D721Med (cell line): ENCODE data around the gene NDUFS2.
"Not testable (repeated sequence)": the region's sequence is repeated elsewhere in the genome, so short reads cannot be mapped to it uniquely, and the experiment has no call there.

Experiments
- DNase-seq: peaks from one replicate; pipeline ENCODE4 v3.0.0; 2011; ENCODE audit warnings: low spot score; ENCODE audit not compliant: insufficient read length
- FAIRE-seq: peaks from 2 replicates; lab custom pipeline; 2011; peaks lifted over from hg19 to GRCh38; lab: Jason Lieb, UNC
- TF ChIP-seq, protein P1 (sequence below): IDR thresholded peaks from 2 replicates; pipeline ENCODE4 v1.5.1; 2012; ENCODE audit warnings: mild to moderate bottlenecking, control low read depth; ENCODE audit not compliant: insufficient read depth; ENCODE audit errors: missing control alignments

Gene NDUFS2

DNA sequence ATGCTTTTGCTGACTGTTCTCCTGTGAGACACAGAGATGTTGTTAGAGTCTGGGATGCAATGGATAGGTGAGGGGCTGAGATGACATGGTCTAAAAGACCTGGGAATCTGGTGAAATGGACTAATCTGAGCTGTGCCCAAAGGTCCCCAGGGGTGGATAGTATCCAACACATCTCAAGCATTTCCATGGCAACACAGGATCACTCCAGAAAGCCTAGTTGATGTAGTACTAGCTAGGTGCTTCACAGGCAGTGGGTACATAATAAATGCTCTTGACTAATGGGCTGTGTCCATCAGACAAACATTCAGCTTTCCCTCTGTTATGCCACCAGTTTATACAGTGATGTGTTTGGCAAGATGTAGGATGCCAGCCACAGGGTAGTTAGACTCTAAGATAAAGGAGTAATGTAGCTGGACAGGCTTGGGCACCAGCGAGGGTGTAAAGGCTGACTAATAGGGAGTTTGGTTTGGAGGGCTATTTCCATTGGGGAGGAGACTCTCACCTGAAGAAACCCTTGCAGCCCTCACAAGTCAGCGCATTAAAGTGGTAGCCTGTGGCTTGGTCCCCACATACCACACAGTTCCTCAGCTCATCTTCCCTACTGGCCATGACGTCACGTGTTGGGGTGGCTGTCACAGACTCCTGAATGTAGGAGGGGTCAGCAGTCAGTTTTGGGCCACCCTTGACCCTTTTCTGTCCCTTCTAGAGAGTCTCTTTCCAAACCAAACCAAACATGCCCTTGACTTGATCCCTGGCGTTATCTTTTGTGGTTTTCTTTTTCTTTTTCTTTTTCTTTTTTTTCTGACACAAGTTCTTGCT is 34.0 kb downstream of the NDUFS2 start:
- DNase-seq (no peak), FAIRE-seq (no peak)
- TF ChIP-seq, protein P1, sequence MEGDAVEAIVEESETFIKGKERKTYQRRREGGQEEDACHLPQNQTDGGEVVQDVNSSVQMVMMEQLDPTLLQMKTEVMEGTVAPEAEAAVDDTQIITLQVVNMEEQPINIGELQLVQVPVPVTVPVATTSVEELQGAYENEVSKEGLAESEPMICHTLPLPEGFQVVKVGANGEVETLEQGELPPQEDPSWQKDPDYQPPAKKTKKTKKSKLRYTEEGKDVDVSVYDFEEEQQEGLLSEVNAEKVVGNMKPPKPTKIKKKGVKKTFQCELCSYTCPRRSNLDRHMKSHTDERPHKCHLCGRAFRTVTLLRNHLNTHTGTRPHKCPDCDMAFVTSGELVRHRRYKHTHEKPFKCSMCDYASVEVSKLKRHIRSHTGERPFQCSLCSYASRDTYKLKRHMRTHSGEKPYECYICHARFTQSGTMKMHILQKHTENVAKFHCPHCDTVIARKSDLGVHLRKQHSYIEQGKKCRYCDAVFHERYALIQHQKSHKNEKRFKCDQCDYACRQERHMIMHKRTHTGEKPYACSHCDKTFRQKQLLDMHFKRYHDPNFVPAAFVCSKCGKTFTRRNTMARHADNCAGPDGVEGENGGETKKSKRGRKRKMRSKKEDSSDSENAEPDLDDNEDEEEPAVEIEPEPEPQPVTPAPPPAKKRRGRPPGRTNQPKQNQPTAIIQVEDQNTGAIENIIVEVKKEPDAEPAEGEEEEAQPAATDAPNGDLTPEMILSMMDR = no peak

DNA sequence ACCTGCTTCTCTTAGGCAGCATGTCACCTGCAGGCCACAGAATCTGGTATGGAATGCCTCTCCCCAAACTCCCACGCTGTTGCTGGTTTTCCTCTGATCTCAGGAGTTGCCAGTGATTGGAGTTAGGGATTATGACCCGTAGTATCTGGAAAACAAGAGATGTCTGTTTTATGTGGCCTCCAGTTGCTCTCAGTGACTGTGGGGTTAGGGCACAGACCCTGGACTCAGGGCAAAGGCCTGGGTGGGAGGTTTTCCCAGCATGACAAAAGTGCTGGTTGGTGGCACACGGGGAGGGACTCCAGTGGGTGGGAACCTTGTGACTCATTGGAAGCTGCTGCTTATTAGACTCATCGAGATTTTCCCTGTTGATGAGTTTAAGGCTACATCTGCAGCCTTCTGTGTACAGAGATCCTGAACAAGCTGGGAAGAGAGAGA is 35.9 kb downstream of the NDUFS2 start, which contains the start of gene NR1I3:
NR1I3 (minus strand) TSS at position 165 of the 435 bp plus-strand sequence. CDS start 1,638 bp downstream, outside the sequence.
- DNase-seq (no peak), FAIRE-seq (no peak)
- TF ChIP-seq, protein P1 = no peak

- TF ChIP-seq, protein P1 = no peak
- FAIRE-seq (no peak), DNase-seq (no peak)
Measured at GRCh38 chr1:161241682-161242081, 39.5 kb downstream of the NDUFS2 start.

DNA sequence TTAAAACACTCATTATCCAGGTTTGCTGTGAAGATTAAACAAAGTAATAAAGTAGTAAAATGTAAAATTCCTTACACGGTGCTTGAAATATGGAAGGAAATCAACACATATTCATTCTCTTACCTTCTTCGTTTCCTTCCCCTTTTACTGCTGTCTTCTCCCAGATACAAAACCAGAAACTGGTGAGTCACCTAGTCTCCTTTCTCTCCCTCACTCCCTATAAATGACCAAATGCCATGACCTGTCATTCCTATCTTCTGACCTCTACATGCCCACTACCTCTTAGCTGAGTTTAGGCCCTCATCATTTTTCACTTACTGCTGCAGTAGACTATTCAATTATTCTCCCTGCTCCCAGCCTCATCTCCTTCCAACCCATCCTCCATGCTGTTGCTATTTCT is 40.1 kb downstream of the NDUFS2 start:
- TF ChIP-seq, protein P1 = no peak
- FAIRE-seq (no peak), DNase-seq (no peak)

- FAIRE-seq (no peak), DNase-seq (no peak)
- TF ChIP-seq, protein P1 = no peak
Measured at GRCh38 chr1:161244888-161245287, 42.7 kb downstream of the NDUFS2 start.

- DNase-seq, FAIRE-seq: not testable (repeated sequence)
Measured at GRCh38 chr1:161250100-161250499, 47.9 kb downstream of the NDUFS2 start.

- DNase-seq (no peak), FAIRE-seq (no peak)
- TF ChIP-seq, protein P1 = no peak
Measured at GRCh38 chr1:161250829-161251228, 48.7 kb downstream of the NDUFS2 start.
